Measurements from ENCODE around the gene MOB2.

GRCh38 chr11:1452744-1453143 is 33.8 kb downstream of the MOB2 start:
- TF ChIP-seq CTCF (IDR thresholded peaks at IDR 0.05) (no peak), POLR2A (IDR thresholded peaks at IDR 0.05) (no peak), POLR2AphosphoS5 (IDR thresholded peaks at IDR 0.05) (no peak)

Measured in suprapubic skin (tissue), 4 donors.